ENCODE measurements around the gene SLAMF1.

SLAMF1 gene

GRCh38 chr1:160623227-160623633 lies 23.6 kb downstream of the SLAMF1 start:
- no peak for DNase-seq

- DNase-seq: no peak
Observed at GRCh38 chr1:160622501-160623226, 24.2 kb downstream of the SLAMF1 start.

GRCh38 chr1:160621633-160622413 lies 25.0 kb downstream of the SLAMF1 start:
- DNase-seq: peak; percentile 77

- no peak for DNase-seq
Observed at GRCh38 chr1:160620942-160621632, 25.8 kb downstream of the SLAMF1 start.

- no peak for DNase-seq
Observed at GRCh38 chr1:160619742-160620277, 27.0 kb downstream of the SLAMF1 start.

- peak; percentile 52 for DNase-seq
Observed at GRCh38 chr1:160618763-160619274, 28.0 kb downstream of the SLAMF1 start.

- DNase-seq: peak; percentile 4
Observed at GRCh38 chr1:160618327-160618726, 28.5 kb downstream of the SLAMF1 start.

GRCh38 chr1:160615660-160616059 lies 31.2 kb downstream of the SLAMF1 start:
- DNase-seq: no peak

- DNase-seq: no peak
Observed at GRCh38 chr1:160614410-160614809, 32.4 kb downstream of the SLAMF1 start.

- peak; percentile 11 for DNase-seq
Observed at GRCh38 chr1:160612613-160613218, 34.1 kb downstream of the SLAMF1 start.

GRCh38 chr1:160610569-160611242 lies 36.1 kb downstream of the SLAMF1 start:
- no peak for DNase-seq

GRCh38 chr1:160608941-160609340 lies 37.9 kb downstream of the SLAMF1 start:
- no peak for DNase-seq

- DNase-seq: no peak
Observed at GRCh38 chr1:160608514-160608913, 38.3 kb downstream of the SLAMF1 start.

- no peak for DNase-seq
Observed at GRCh38 chr1:160608057-160608456, 38.8 kb downstream of the SLAMF1 start.

GRCh38 chr1:160607672-160608032 lies 39.2 kb downstream of the SLAMF1 start:
- peak; percentile 53 for DNase-seq

GRCh38 chr1:160607011-160607671 lies 39.7 kb downstream of the SLAMF1 start:
- DNase-seq: peak; percentile 91

GRCh38 chr1:160606611-160607010 lies 40.2 kb downstream of the SLAMF1 start:
- DNase-seq: no peak

GRCh38 chr1:160605792-160606479 lies 40.9 kb downstream of the SLAMF1 start:
- DNase-seq: no peak

GRCh38 chr1:160605205-160605604 lies 41.6 kb downstream of the SLAMF1 start:
- DNase-seq: no peak

- no peak for DNase-seq
Observed at GRCh38 chr1:160597705-160598104, 49.1 kb downstream of the SLAMF1 start.

GRCh38 chr1:160597051-160597450 lies 49.8 kb downstream of the SLAMF1 start:
- no peak for DNase-seq
